Ascending aorta (tissue), 2 donors: Measurements from ENCODE around the gene CCDC127. TPM values are rescaled to one million over a fixed set of nuclear protein-coding genes. Genes with fewer than 3 reads are reported as not detected.
"Not testable (repeated sequence)": the region's sequence is repeated elsewhere in the genome, so short reads cannot be mapped to it uniquely, and the experiment has no call there.

Source experiments
- DNase-seq, 2 donors: peaks; one replicate each; pipeline ENCODE4 v3.0.0-alpha.2; 2019; ENCODE audit warnings: low spot score in 2 of 2
- H3K27ac ChIP-seq, 2 donors: fragments of 200-600 bp; sonication (generic); one replicate each; pipeline ENCODE4 v1.5.1; 2016 to 2017; ENCODE audit warnings: mild to moderate bottlenecking in 1 of 2
- H3K27me3 ChIP-seq: fragments of 200-600 bp; sonication (generic); one replicate; pipeline ENCODE4 v1.5.1; 2017
- H3K36me3 ChIP-seq, 2 donors: fragments of 200-600 bp; sonication (generic); one replicate each; pipeline ENCODE4 v1.5.1; 2016
- H3K4me1 ChIP-seq, 2 donors: fragments of 200-600 bp; sonication (generic); one replicate each; pipeline ENCODE4 v1.5.1; 2016 to 2017; ENCODE audit warnings: mild to moderate bottlenecking in 1 of 2
- H3K4me3 ChIP-seq, 2 donors: fragments of 200-600 bp; sonication (generic); one replicate each; pipeline ENCODE4 v1.5.1; 2016 to 2017; ENCODE audit warnings: mild to moderate bottlenecking in 1 of 2
- H3K9me3 ChIP-seq, 2 donors: fragments of 200-600 bp; sonication (generic); one replicate each; pipeline ENCODE4 v1.5.1; 2016
- intact Hi-C: fragments of 100-400 bp; cut with DNase I; formaldehyde crosslinking; loops from one replicate; pipeline ENCODE4 v1.15.1; 2023
- total RNA-seq: library from RNA; depleted of rRNA; stranded (reverse); fragments of >200 nt; gene quantifications from one replicate; pipeline ENCODE4 v1.1.0, GENCODE V29; 2016
- TF ChIP-seq, protein P1 (sequence below), 3 experiments: fragments of 200-600 bp in 2 of 3; fragments of 450-650 bp in 1 of 3; sonication (generic) in 2 of 3; IDR thresholded peaks; one replicate each; pipeline ENCODE4 v1.5.1; 2016 to 2019; ENCODE audit warnings: antibody characterized with exemption in 3 of 3, mild to moderate bottlenecking in 1 of 3, moderate library complexity in 1 of 3

CCDC127 gene
- total RNA-seq, 1 donor from 2014 or later, result 6.1 TPM

- peaks cover 49 to 68% of the 10 kb centered on the region in 2 donors for H3K36me3 ChIP-seq
- DNase-seq, H3K4me1 ChIP-seq, H3K4me3 ChIP-seq, H3K27ac ChIP-seq, H3K27me3 ChIP-seq, H3K9me3 ChIP-seq, intact Hi-C loops: not testable (repeated sequence)
These were observed 36.4 kb upstream of the CCDC127 start for GRCh38 chr5:254322-254721.

- H3K36me3 ChIP-seq, result peaks cover 57 to 78% of the 10 kb centered on the region in 2 donors
- H3K4me1 ChIP-seq, result no peaks in the 10 kb centered on the region
- H3K27ac ChIP-seq, result no peak overlapping the region
- no peaks in the 10 kb centered on the region for H3K27me3 ChIP-seq
- DNase-seq, result no peak
- intact Hi-C loops, result no loop called here
- no peaks in the 10 kb centered on the region for H3K9me3 ChIP-seq
- H3K4me3 ChIP-seq, result no peak overlapping the region
- TF ChIP-seq, protein P1, sequence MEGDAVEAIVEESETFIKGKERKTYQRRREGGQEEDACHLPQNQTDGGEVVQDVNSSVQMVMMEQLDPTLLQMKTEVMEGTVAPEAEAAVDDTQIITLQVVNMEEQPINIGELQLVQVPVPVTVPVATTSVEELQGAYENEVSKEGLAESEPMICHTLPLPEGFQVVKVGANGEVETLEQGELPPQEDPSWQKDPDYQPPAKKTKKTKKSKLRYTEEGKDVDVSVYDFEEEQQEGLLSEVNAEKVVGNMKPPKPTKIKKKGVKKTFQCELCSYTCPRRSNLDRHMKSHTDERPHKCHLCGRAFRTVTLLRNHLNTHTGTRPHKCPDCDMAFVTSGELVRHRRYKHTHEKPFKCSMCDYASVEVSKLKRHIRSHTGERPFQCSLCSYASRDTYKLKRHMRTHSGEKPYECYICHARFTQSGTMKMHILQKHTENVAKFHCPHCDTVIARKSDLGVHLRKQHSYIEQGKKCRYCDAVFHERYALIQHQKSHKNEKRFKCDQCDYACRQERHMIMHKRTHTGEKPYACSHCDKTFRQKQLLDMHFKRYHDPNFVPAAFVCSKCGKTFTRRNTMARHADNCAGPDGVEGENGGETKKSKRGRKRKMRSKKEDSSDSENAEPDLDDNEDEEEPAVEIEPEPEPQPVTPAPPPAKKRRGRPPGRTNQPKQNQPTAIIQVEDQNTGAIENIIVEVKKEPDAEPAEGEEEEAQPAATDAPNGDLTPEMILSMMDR (IDR thresholded peaks at IDR 0.05), result no peak
These were observed 34.6 kb upstream of the CCDC127 start for GRCh38 chr5:252546-252945.

- intact Hi-C loops, H3K9me3 ChIP-seq, H3K27ac ChIP-seq, DNase-seq, H3K27me3 ChIP-seq, H3K4me3 ChIP-seq, H3K4me1 ChIP-seq: not testable (repeated sequence)
- peaks cover 54 to 76% of the 10 kb centered on the region in 2 donors for H3K36me3 ChIP-seq
These were observed 34.0 kb upstream of the CCDC127 start for GRCh38 chr5:251975-252374.

DNA sequence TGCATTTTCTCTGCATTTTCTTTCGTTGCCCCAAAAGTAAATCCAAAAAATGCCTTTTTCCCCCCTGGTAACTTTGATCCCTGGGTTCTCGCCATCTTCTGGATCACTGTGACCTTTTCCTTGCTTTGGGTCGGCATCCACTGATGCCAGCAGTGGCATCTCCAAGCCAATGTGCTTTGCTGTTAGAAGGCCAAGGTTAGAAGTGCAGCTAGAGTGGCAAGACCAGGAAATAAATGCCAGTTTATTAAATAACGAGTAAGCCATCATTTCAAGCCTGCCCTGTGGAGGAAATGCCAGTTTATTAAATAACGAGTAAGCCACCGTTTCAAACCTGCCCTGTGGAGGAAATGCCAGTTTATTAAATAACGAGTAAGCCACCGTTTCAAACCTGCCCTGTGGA is 33.6 kb upstream of the CCDC127 start:
- H3K27me3 ChIP-seq, H3K9me3 ChIP-seq, H3K4me1 ChIP-seq, DNase-seq, H3K27ac ChIP-seq, H3K4me3 ChIP-seq, intact Hi-C loops: not testable (repeated sequence)
- H3K36me3 ChIP-seq, result peaks cover 51 to 73% of the 10 kb centered on the region in 2 donors

GRCh38 chr5:251016-251415 is 33.1 kb upstream of the CCDC127 start:
- H3K27me3 ChIP-seq, H3K4me3 ChIP-seq, H3K4me1 ChIP-seq, H3K27ac ChIP-seq, H3K9me3 ChIP-seq, intact Hi-C loops, DNase-seq: not testable (repeated sequence)
- H3K36me3 ChIP-seq, result peaks cover 51 to 74% of the 10 kb centered on the region in 2 donors

- H3K27ac ChIP-seq, H3K27me3 ChIP-seq, H3K4me1 ChIP-seq, DNase-seq, H3K9me3 ChIP-seq, H3K4me3 ChIP-seq, intact Hi-C loops: not testable (repeated sequence)
- H3K36me3 ChIP-seq, result peaks cover 46 to 72% of the 10 kb centered on the region in 2 donors
These were observed 32.4 kb upstream of the CCDC127 start for GRCh38 chr5:250396-250795.

DNA sequence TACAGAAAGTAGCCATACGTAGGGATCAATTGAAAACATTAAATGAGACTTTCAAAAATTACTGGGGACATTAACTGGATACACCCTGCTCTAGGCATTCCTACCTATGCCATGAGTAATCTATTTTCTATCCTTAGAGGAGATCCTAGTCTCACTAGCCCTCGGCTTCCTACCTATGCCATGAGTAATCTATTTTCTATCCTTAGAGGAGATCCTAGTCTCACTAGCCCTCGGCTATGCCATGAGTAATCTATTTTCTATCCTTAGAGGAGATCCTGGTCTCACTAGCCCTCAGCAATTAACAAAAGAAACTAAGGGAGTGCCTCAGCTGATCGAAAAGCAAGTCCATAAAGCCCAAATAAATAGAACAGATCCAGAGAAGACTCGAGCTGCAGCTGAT is 27.8 kb upstream of the CCDC127 start:
- H3K4me3 ChIP-seq, H3K4me1 ChIP-seq, DNase-seq, H3K9me3 ChIP-seq, H3K27ac ChIP-seq, intact Hi-C loops, H3K27me3 ChIP-seq: not testable (repeated sequence)
- peaks cover 43 to 72% of the 10 kb centered on the region in 2 donors for H3K36me3 ChIP-seq

DNA sequence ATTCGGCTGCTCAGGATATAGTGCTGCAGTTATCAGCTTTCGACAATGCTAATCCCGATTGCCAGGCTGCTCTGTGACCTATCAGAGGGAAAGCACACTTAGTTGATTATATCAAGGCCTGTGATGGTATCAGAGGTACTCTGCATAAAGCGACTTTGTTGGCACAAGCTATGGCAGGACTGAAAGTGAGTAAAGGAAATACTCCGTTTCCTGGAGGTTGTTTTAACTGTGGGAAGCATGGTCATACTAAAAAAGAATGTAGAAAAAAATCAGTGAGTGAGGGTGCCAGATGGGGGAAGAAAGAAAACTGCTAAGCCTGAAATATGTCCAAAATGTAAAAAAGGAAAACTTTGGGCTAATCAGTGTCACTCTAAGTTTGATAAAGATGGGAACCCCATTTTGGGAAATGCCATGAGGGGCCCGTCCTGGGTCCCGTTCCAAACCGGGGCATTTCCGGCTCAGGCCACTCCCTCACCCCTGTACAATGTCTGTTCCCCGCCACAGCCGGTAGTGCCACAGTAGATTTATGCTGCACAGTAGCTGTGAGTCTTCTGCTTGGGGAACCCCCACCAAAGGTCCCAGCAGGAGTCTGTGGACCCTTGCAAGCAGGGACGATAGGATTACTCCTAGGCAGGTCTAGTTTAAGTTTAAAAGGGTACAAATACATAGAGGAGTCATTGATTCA is 25.9 kb upstream of the CCDC127 start:
- H3K36me3 ChIP-seq, result peaks cover 52 to 67% of the 10 kb centered on the region in 2 donors
- H3K4me1 ChIP-seq, DNase-seq, H3K27me3 ChIP-seq, H3K4me3 ChIP-seq, H3K9me3 ChIP-seq, intact Hi-C loops, H3K27ac ChIP-seq: not testable (repeated sequence)

DNA sequence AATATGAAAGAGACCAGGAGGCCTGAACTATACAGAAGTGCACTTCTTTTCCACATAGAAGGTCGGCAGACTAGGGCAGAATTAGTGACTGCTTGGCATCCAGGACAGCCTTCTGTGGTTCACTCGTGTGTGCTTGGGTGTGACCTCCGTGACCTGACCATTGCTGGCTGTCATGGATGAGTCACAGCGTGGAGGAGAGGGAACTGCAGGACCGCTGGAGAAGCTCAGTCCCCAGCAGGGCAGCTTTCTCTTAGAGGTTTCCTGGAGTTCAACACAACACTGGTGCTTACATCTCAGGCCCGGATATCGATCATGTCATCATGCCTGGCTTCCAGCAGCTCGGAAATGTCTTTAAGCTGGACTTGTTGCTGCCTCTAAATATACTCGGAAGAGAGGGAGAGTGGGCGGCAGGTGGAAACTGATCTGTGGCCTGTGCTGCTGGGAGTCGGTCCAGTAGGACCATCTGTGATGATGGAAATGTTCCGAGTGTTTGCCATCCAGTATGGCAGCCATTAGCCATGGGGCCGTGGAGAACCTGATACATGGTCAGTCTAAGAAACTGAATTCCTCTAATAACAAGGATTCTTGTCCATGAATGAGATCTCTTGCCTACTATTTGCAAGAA is 23.2 kb upstream of the CCDC127 start:
- H3K4me1 ChIP-seq, DNase-seq, intact Hi-C loops, H3K4me3 ChIP-seq, H3K9me3 ChIP-seq, H3K27ac ChIP-seq, H3K27me3 ChIP-seq: not testable (repeated sequence)
- H3K36me3 ChIP-seq, result peaks cover 38 to 68% of the 10 kb centered on the region in 2 donors

DNA sequence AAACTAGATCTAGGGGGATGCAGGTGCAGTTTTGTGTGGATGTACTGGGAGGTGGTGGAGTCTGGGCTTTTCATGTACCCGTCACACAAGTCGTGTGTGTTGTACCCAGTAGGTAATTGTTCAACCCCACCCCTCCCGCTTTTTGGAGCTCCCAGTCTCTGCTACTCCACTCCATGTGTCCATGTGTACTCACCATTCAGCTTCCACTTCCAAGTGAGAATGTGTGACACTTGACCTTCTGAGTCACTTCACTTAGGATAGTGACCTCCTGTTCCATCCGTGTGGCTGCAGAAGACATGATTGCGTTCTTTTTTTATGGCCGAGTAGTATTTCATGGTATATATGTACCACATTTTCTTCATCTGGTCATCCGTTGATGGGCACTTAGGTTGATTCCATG is 22.6 kb upstream of the CCDC127 start:
- peaks cover 39 to 73% of the 10 kb centered on the region in 2 donors for H3K36me3 ChIP-seq

GRCh38 chr5:237931-238330 is 20.0 kb upstream of the CCDC127 start:
- H3K27ac ChIP-seq, intact Hi-C loops, H3K4me1 ChIP-seq, DNase-seq, H3K27me3 ChIP-seq, H3K9me3 ChIP-seq, H3K4me3 ChIP-seq: not testable (repeated sequence)
- H3K36me3 ChIP-seq, result peaks cover 60 to 84% of the 10 kb centered on the region in 2 donors

More for the DNA sequence above, 22.6 kb upstream of the CCDC127 start:
- DNase-seq, intact Hi-C loops, H3K27me3 ChIP-seq, H3K27ac ChIP-seq, H3K4me1 ChIP-seq, H3K4me3 ChIP-seq, H3K9me3 ChIP-seq: not testable (repeated sequence)

DNA sequence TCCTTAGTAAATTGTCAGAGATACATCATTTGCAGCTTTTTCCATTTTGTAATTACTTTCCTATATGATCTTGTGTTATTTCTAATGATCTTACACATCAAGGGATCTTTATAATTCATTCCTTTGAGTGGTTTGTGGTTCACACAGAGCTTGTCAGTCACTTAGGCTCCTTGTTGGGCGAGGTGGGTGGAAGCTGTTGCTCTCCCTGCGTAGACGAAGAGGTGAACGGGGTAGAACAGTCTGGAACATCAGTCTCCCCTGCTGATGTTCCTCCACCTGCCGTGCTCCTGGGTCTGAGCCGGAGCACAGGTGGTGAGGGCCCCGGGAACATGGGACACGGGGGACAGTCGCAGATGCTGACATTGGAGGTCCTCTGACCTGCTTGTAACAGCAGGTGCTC is 17.6 kb upstream of the CCDC127 start:
- DNase-seq, H3K27ac ChIP-seq, intact Hi-C loops, H3K9me3 ChIP-seq, H3K4me1 ChIP-seq, H3K4me3 ChIP-seq, H3K27me3 ChIP-seq: not testable (repeated sequence)
- peaks cover 53 to 84% of the 10 kb centered on the region in 2 donors for H3K36me3 ChIP-seq
